Neural progenitor cell (in vitro differentiated cells): ENCODE data around the gene SPOCK1.

Experiments used
- EZH2 ChIP-seq: fragments of 200-600 bp; sonication (generic); IDR thresholded peaks from 2 replicates; pipeline ENCODE4 v1.6.1; 2017; ENCODE audit warnings: antibody characterized with exemption, mild to moderate bottlenecking, moderate library complexity
- EZH2phosphoT487 ChIP-seq: fragments of 200-600 bp; sonication (generic); IDR thresholded peaks from 2 replicates; pipeline ENCODE4 v1.6.1; 2017; ENCODE audit warnings: antibody characterized with exemption
- TF ChIP-seq, protein P1 (sequence below): fragments of 200-600 bp; sonication (generic); IDR thresholded peaks from 2 replicates; pipeline ENCODE4 v1.5.1; 2017; ENCODE audit warnings: antibody characterized with exemption, mild to moderate bottlenecking

DNA sequence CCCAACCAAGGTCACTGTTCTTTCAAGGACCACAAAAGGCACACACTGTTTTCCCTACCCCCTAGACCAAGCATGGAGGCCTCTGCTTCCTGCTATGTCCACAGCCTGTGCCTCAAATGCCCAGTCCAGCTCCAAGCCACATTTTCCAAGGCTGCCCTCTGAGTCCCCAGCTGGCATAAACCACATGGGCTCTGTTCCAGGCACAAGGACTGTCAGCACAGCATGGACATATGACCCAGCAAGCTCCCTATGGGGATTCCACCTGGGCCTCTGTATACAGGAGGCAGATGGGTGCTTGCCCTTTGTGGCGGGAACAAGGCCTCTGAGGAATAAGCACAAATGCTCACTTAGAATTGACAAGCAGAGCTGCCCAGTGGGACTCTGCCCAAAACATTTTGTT is 115.2 kb downstream of the SPOCK1 start:
- TF ChIP-seq, protein P1, sequence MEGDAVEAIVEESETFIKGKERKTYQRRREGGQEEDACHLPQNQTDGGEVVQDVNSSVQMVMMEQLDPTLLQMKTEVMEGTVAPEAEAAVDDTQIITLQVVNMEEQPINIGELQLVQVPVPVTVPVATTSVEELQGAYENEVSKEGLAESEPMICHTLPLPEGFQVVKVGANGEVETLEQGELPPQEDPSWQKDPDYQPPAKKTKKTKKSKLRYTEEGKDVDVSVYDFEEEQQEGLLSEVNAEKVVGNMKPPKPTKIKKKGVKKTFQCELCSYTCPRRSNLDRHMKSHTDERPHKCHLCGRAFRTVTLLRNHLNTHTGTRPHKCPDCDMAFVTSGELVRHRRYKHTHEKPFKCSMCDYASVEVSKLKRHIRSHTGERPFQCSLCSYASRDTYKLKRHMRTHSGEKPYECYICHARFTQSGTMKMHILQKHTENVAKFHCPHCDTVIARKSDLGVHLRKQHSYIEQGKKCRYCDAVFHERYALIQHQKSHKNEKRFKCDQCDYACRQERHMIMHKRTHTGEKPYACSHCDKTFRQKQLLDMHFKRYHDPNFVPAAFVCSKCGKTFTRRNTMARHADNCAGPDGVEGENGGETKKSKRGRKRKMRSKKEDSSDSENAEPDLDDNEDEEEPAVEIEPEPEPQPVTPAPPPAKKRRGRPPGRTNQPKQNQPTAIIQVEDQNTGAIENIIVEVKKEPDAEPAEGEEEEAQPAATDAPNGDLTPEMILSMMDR, result no peak
- TF ChIP-seq EZH2, result no peak
- TF ChIP-seq EZH2phosphoT487, result no peak
